Measurements from ENCODE around the gene MYH9. TPM values are rescaled to one million over a fixed set of nuclear protein-coding genes. Genes with fewer than 3 reads are reported as not detected.
A peak's percentile ranks its signal among the peaks of the same experiment; 100 is the strongest.
"Not testable (repeated sequence)": the region's sequence is repeated elsewhere in the genome, so short reads cannot be mapped to it uniquely, and the experiment has no call there.

The MYH9 gene
- total RNA-seq, 3 donors from 2014 or later (not counting 1 experiment from before 2014, with no cell fraction given), result 803 to 1,038 (median 808) TPM

GRCh38 chr22:36257308-36257707, 130.5 kb downstream of the MYH9 start:
- no peak for DNase-seq
- H3K4me1 Mint-ChIP-seq, result peaks cover 61 to 72% of the 10 kb centered on the region in 2 donors
- H3K27ac ChIP-seq (ENCODE audit: low read length), result no peak overlapping the region
- no peaks in the 10 kb centered on the region for H3K36me3 Mint-ChIP-seq
- no peaks in the 10 kb centered on the region for H3K9me3 ChIP-seq (ENCODE audit: control insufficient read depth, insufficient read depth, low read length)
- no peaks in the 10 kb centered on the region for H3K9me3 Mint-ChIP-seq
- 73% methylated on average over 8 of the region's 8 CpGs for WGBS (ENCODE audit: insufficient coverage)
- H3K4me1 ChIP-seq (ENCODE audit: control insufficient read depth, insufficient read depth, low read length), result peaks cover 64% of the 10 kb centered on the region
- no peak overlapping the region for H3K4me3 Mint-ChIP-seq
- peaks cover 41% of the 10 kb centered on the region for H3K36me3 ChIP-seq (ENCODE audit: control insufficient read depth, insufficient read depth, low read length)
- no peaks in the 10 kb centered on the region for H3K27me3 Mint-ChIP-seq (ENCODE audit: low read depth in 2 of 2)
- ATAC-seq, result no peak
- intact Hi-C loops (cut with micrococcal nuclease), result no loop called here
- H3K27me3 ChIP-seq (ENCODE audit: control insufficient read depth, insufficient read depth, low read length), result no peaks in the 10 kb centered on the region
- no peak for TF ChIP-seq CTCF (IDR thresholded peaks at IDR 0.05)
- peak overlapping the region in 1 of 2 donors; percentile 91 for H3K27ac Mint-ChIP-seq
- no peak overlapping the region for H3K4me3 ChIP-seq (ENCODE audit: low read length)

DNA sequence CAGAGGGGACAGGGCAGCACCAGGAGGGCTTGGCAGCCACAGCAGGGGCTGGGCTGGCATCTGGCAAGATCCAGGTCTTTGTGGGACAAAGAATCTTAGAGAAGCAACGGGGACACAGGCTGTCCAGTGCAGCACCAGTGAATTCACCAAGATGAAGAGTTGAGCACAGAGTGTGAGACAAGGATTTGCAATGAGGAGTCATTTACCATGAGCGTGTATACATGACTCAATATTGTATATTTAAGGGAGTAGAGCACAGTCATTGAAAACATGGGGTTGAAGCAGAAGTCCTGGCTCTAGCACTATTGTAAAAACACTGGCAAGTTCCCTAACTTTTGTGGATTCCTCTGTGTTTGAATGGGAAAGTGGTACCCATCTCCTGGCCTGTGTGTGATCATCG, 131.3 kb downstream of the MYH9 start:
- peak overlapping the region; percentile 74 to 80 for H3K27ac Mint-ChIP-seq
- H3K36me3 ChIP-seq (ENCODE audit: control insufficient read depth, insufficient read depth, low read length), result peaks cover 33% of the 10 kb centered on the region
- WGBS (ENCODE audit: insufficient coverage), result 96% methylated on average over 3 of the region's 3 CpGs
- no peaks in the 10 kb centered on the region for H3K36me3 Mint-ChIP-seq
- H3K27ac ChIP-seq (ENCODE audit: low read length), result no peak overlapping the region
- H3K4me3 Mint-ChIP-seq, result peak overlapping the region; percentile 71
- TF ChIP-seq CTCF (IDR thresholded peaks at IDR 0.05), result no peak
- peaks cover 67% of the 10 kb centered on the region for H3K4me1 ChIP-seq (ENCODE audit: control insufficient read depth, insufficient read depth, low read length)
- no peak for DNase-seq
- no peaks in the 10 kb centered on the region for H3K27me3 Mint-ChIP-seq (ENCODE audit: low read depth in 2 of 2)
- H3K9me3 Mint-ChIP-seq, result no peaks in the 10 kb centered on the region
- H3K4me3 ChIP-seq (ENCODE audit: low read length), result no peak overlapping the region
- H3K4me1 Mint-ChIP-seq, result peaks cover 65 to 79% of the 10 kb centered on the region in 2 donors
- no peak for ATAC-seq
- no peaks in the 10 kb centered on the region for H3K9me3 ChIP-seq (ENCODE audit: control insufficient read depth, insufficient read depth, low read length)
- intact Hi-C loops (cut with micrococcal nuclease), result no loop called here
- no peaks in the 10 kb centered on the region for H3K27me3 ChIP-seq (ENCODE audit: control insufficient read depth, insufficient read depth, low read length)

GRCh38 chr22:36255572-36255971, 132.2 kb downstream of the MYH9 start:
- H3K27me3 Mint-ChIP-seq (ENCODE audit: low read depth in 2 of 2); H3K9me3 Mint-ChIP-seq; DNase-seq; intact Hi-C loops (cut with micrococcal nuclease); ATAC-seq; H3K27me3 ChIP-seq (ENCODE audit: control insufficient read depth, insufficient read depth, low read length); H3K9me3 ChIP-seq (ENCODE audit: control insufficient read depth, insufficient read depth, low read length); H3K4me3 ChIP-seq (ENCODE audit: low read length); H3K27ac ChIP-seq (ENCODE audit: low read length); H3K36me3 Mint-ChIP-seq: not testable (repeated sequence)
- no CpG with 5 or more reads among the region's 5 CpGs for WGBS (ENCODE audit: insufficient coverage)
- H3K4me3 Mint-ChIP-seq, result peak overlapping the region; percentile 71
- peaks cover 67% of the 10 kb centered on the region for H3K4me1 ChIP-seq (ENCODE audit: control insufficient read depth, insufficient read depth, low read length)
- H3K4me1 Mint-ChIP-seq, result peaks cover 65 to 79% of the 10 kb centered on the region in 2 donors
- H3K36me3 ChIP-seq (ENCODE audit: control insufficient read depth, insufficient read depth, low read length), result peaks cover 23% of the 10 kb centered on the region
- peak overlapping the region; percentile 74 to 80 for H3K27ac Mint-ChIP-seq

DNA sequence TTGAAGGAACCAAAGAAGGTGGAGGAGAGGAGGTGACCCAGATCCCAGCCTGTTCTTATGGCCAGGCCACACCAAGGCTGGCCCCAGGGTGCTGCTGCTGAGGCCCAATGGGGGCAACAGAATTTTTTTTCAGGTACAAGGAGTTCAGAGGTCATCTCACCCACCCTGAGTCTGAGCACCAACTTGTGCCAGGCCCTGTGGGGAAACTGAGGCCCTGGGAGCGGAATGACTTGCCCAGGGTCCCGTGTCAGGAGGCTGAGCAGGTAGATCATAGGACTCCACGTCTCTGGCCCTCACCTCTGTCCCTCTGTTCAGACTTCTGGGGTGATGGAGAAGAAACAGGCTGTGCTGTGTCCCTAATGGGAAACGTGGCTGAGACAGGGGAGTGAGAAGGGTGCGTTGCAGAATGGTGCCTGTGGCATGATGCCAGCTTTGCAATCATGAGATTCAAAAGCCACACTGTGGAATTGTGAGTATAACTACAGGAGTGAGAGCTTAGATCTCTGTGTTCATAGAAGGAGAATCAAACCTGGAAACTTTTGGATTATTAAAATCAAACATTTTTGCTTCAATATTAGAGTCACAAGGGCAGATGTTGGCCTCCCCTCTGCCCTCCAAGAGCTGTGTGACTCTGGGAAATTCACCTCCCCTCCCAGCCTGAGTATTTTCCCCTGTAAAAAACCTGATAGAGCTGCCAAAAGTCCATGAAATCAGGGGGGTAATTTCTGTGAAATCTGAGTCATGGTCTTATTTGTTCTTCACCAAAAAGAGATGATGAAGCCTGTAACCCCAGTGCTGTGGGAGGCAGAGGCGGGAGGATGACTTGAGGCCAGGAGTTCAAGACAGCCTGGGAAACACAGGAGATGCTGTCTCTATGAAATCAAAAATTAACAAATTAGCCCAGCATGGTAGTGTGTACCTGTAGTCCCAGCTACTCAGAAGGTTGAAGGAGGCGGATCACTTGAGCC, 134.0 kb downstream of the MYH9 start:
- peak overlapping the region; percentile 92 for H3K4me3 Mint-ChIP-seq
- Histone ChIP-seq H3K4me1 (ENCODE audit: control insufficient read depth, insufficient read depth, low read length) (peaks cover 54% of the 10 kb centered on the region), H3K36me3 (ENCODE audit: control insufficient read depth, insufficient read depth, low read length) (peaks cover 14% of the 10 kb centered on the region), H3K9me3 (ENCODE audit: control insufficient read depth, insufficient read depth, low read length) (no peaks in the 10 kb centered on the region), H3K4me3 (ENCODE audit: low read length) (peak overlapping the region; percentile 40), H3K27ac (ENCODE audit: low read length) (peak overlapping the region; percentile 64), H3K27me3 (ENCODE audit: control insufficient read depth, insufficient read depth, low read length) (no peaks in the 10 kb centered on the region)
- H3K27ac Mint-ChIP-seq, result peak overlapping the region; percentile 95 to 98
- no peak for TF ChIP-seq CTCF (IDR thresholded peaks at IDR 0.05)
- whole genome bisulfite sequencing (ENCODE audit: insufficient coverage), result 51% methylated on average over 7 of the region's 7 CpGs
- no peak for ATAC-seq
- DNase-seq, result peak in 1 of 2 donors; percentile 45
- no peaks in the 10 kb centered on the region for H3K27me3 Mint-ChIP-seq (ENCODE audit: low read depth in 2 of 2)
- H3K36me3 Mint-ChIP-seq, result no peaks in the 10 kb centered on the region
- no peaks in the 10 kb centered on the region for H3K9me3 Mint-ChIP-seq
- intact Hi-C loops (cut with micrococcal nuclease), result no loop called here
- H3K4me1 Mint-ChIP-seq, result peaks cover 58 to 72% of the 10 kb centered on the region in 2 donors
